HAP-1 (cell line): Measurements from ENCODE around the gene CEP68.
A peak's percentile ranks its signal among the peaks of the same experiment; 100 is the strongest.
"Not testable (repeated sequence)": the region's sequence is repeated elsewhere in the genome, so short reads cannot be mapped to it uniquely, and the experiment has no call there.

Source experiments
- DNase-seq, 2 experiments: peaks; one replicate each; pipeline ENCODE4 v3.0.0-alpha.2; 2016 to 2020; ENCODE audit warnings: low spot score in 2 of 2
- H3K27me3 ChIP-seq: fragments of 250-450 bp; sonication (Bioruptor Pico); 2 replicates; pipeline ENCODE4 v1.5.1; 2020; ENCODE audit warnings: low read depth, mild to moderate bottlenecking, moderate library complexity
- H3K36me3 ChIP-seq: fragments of 250-450 bp; sonication (Bioruptor Pico); replicated peaks from 2 replicates; pipeline ENCODE4 v1.5.1; 2020; ENCODE audit warnings: mild to moderate bottlenecking
- H3K4me1 ChIP-seq: fragments of 250-450 bp; sonication (Bioruptor Pico); 2 replicates; pipeline ENCODE4 v1.5.1; 2020; ENCODE audit warnings: mild to moderate bottlenecking
- H3K4me3 ChIP-seq: fragments of 250-450 bp; sonication (Bioruptor Pico); 2 replicates; pipeline ENCODE4 v1.5.1; 2020; ENCODE audit warnings: mild to moderate bottlenecking, moderate library complexity
- H3K9me3 ChIP-seq: fragments of 250-450 bp; sonication (Bioruptor Pico); 2 replicates; pipeline ENCODE4 v1.5.1; 2020; ENCODE audit warnings: mild to moderate bottlenecking, moderate library complexity
- in situ Hi-C: fragments of 300-500 bp; cut with MboI; formaldehyde crosslinking; loops from 3 replicates; pipeline ENCODE4 v1.14.3; 2020; ENCODE audit warnings: low sequenced_read_pairs, inconsistent platforms, mixed read lengths

Gene CEP68

GRCh38 chr2:65128297-65129190 lies 72.3 kb downstream of the CEP68 start:
- in situ Hi-C loops: no loop called here

GRCh38 chr2:65129286-65129825 lies 73.1 kb downstream of the CEP68 start:
- peak; percentile 18 to 55 for DNase-seq
- peaks cover 26% of the 10 kb centered on the region for H3K4me1 ChIP-seq
- 0 out of 2 replicates have a peak, but pooled peaks cover 3% of the 10 kb centered on the region for H3K36me3 ChIP-seq
- no peaks in the 10 kb centered on the region for H3K27me3 ChIP-seq
- peak overlapping the region; percentile 100 for H3K4me3 ChIP-seq
- no peaks in the 10 kb centered on the region for H3K9me3 ChIP-seq
- in situ Hi-C loops: no loop called here

More at GRCh38 chr2:65128297-65129190, 72.3 kb downstream of the CEP68 start:
- Histone ChIP-seq H3K4me1 (peaks cover 26% of the 10 kb centered on the region), H3K9me3 (no peaks in the 10 kb centered on the region), H3K4me3 (peak overlapping the region; percentile 100), H3K36me3 (0 out of 2 replicates have a peak, but pooled peaks cover 3% of the 10 kb centered on the region), H3K27me3 (no peaks in the 10 kb centered on the region)
- DNase-seq: no peak

GRCh38 chr2:65129826-65130663 lies 73.8 kb downstream of the CEP68 start, which contains the start of gene RAB1A:
Gene RAB1A (minus strand): TSS chr2:65130106. CDS start chr2:65129915, 191 bp downstream.
- in situ Hi-C loops: no loop called here
- DNase-seq: peak; percentile 99 to 100
- 0 out of 2 replicates have a peak, but pooled peaks cover 3% of the 10 kb centered on the region for H3K36me3 ChIP-seq

GRCh38 chr2:65130664-65131175 lies 74.5 kb downstream of the CEP68 start:
- no peak for DNase-seq
- in situ Hi-C loops: no loop called here

More at GRCh38 chr2:65129826-65130663, 73.8 kb downstream of the CEP68 start, which contains the start of gene RAB1A:
- H3K9me3 ChIP-seq: no peaks in the 10 kb centered on the region
- H3K4me3 ChIP-seq: peak within 1 kb of the TSS; percentile 100
- no peaks in the 10 kb centered on the region for H3K27me3 ChIP-seq
- peaks cover 22% of the 10 kb centered on the region for H3K4me1 ChIP-seq

GRCh38 chr2:65132930-65133329 lies 76.7 kb downstream of the CEP68 start:
- DNase-seq, in situ Hi-C loops, H3K9me3 ChIP-seq, H3K36me3 ChIP-seq, H3K4me1 ChIP-seq, H3K27me3 ChIP-seq, H3K4me3 ChIP-seq: not testable (repeated sequence)

More at GRCh38 chr2:65130664-65131175, 74.5 kb downstream of the CEP68 start:
- Histone ChIP-seq H3K4me3 (peak overlapping the region; percentile 100), H3K36me3 (0 out of 2 replicates have a peak, but pooled peaks cover 3% of the 10 kb centered on the region), H3K4me1 (peaks cover 18% of the 10 kb centered on the region), H3K27me3 (no peaks in the 10 kb centered on the region), H3K9me3 (no peaks in the 10 kb centered on the region)

GRCh38 chr2:65133626-65134025 lies 77.4 kb downstream of the CEP68 start:
- Histone ChIP-seq H3K4me3 (no peak overlapping the region), H3K36me3 (0 out of 2 replicates have a peak, but pooled peaks cover 3% of the 10 kb centered on the region), H3K4me1 (peaks cover 3% of the 10 kb centered on the region; the same call in 1 of the 2 replicates), H3K27me3 (no peaks in the 10 kb centered on the region), H3K9me3 (no peaks in the 10 kb centered on the region)
- in situ Hi-C loops: no loop called here
- DNase-seq: no peak

- no peak overlapping the region for H3K4me3 ChIP-seq
- H3K4me1 ChIP-seq: peaks cover 3% of the 10 kb centered on the region; the same call in 1 of the 2 replicates
- DNase-seq: no peak
- H3K27me3 ChIP-seq: no peaks in the 10 kb centered on the region
- in situ Hi-C loops: no loop called here
- H3K36me3 ChIP-seq: 0 out of 2 replicates have a peak, but pooled peaks cover 3% of the 10 kb centered on the region
- H3K9me3 ChIP-seq: no peaks in the 10 kb centered on the region
Observed at GRCh38 chr2:65134158-65134557, 77.9 kb downstream of the CEP68 start.

- no peaks in the 10 kb centered on the region for H3K9me3 ChIP-seq
- no peaks in the 10 kb centered on the region for H3K27me3 ChIP-seq
- no peak overlapping the region for H3K4me3 ChIP-seq
- DNase-seq: no peak
- H3K4me1 ChIP-seq: peaks cover under 1% of the 10 kb centered on the region; the same call in 1 of the 2 replicates
- in situ Hi-C loops: no loop called here
- no peaks in the 10 kb centered on the region for H3K36me3 ChIP-seq
Observed at GRCh38 chr2:65136253-65136652, 80.0 kb downstream of the CEP68 start.
